MM.1S (cell line): ENCODE results near the gene SERPINA6.
"Not testable (repeated sequence)": the region's sequence is repeated elsewhere in the genome, so short reads cannot be mapped to it uniquely, and the experiment has no call there.

Source experiments
- DNase-seq: peaks from one replicate; pipeline ENCODE4 v3.0.0-alpha.2; 2015
- H2AFZ ChIP-seq: fragments of 300-600 bp; sonication (generic); 2 replicates; pipeline ENCODE4 v1.6.0; 2016; ENCODE audit warnings: antibody characterized with exemption, low read length
- H3F3A ChIP-seq: fragments of 300-600 bp; sonication (generic); 2 replicates; pipeline ENCODE4 v1.6.1; 2016; ENCODE audit warnings: mild to moderate bottlenecking, antibody characterized with exemption, low read length, moderate library complexity, mixed read lengths; ENCODE audit not compliant: insufficient read depth
- H3K27ac ChIP-seq: fragments of 300-600 bp; sonication (generic); 2 replicates; pipeline ENCODE4 v1.5.1; 2016; ENCODE audit warnings: mild to moderate bottlenecking, low read length
- H3K27me3 ChIP-seq: fragments of 300-600 bp; sonication (generic); replicated peaks from 2 replicates; pipeline ENCODE4 v1.6.0; 2016; ENCODE audit warnings: low read length; ENCODE audit not compliant: insufficient read depth
- H3K36me3 ChIP-seq: fragments of 300-600 bp; sonication (generic); replicated peaks from 2 replicates; pipeline ENCODE4 v1.6.1; 2016; ENCODE audit warnings: mild to moderate bottlenecking, low read length, mixed read lengths; ENCODE audit not compliant: insufficient read depth
- H3K4me1 ChIP-seq: fragments of 300-600 bp; sonication (generic); 2 replicates; pipeline ENCODE4 v1.6.1; 2016; ENCODE audit warnings: low read length, mixed read lengths
- H3K4me2 ChIP-seq: fragments of 300-600 bp; sonication (generic); 2 replicates; pipeline ENCODE4 v1.6.0; 2016; ENCODE audit warnings: low read depth, low read length
- H3K4me3 ChIP-seq: fragments of 300-600 bp; sonication (generic); 2 replicates; pipeline ENCODE4 v1.5.1; 2016; ENCODE audit warnings: low read length, mixed read lengths
- H3K79me2 ChIP-seq: fragments of 300-600 bp; sonication (generic); 2 replicates; pipeline ENCODE4 v1.6.1; 2016; ENCODE audit warnings: mixed run types, low read length, mixed read lengths
- H3K9ac ChIP-seq: fragments of 300-600 bp; sonication (generic); 2 replicates; pipeline ENCODE4 v1.6.1; 2016; ENCODE audit warnings: low read length, mixed read lengths
- H3K9me2 ChIP-seq: fragments of 300-600 bp; sonication (generic); replicated peaks from 2 replicates; pipeline ENCODE4 v1.6.1; 2016; ENCODE audit warnings: mild to moderate bottlenecking, low read length, mixed read lengths; ENCODE audit not compliant: insufficient read depth
- H3K9me3 ChIP-seq: fragments of 300-600 bp; sonication (generic); replicated peaks from 2 replicates; pipeline ENCODE4 v1.6.1; 2016; ENCODE audit warnings: mild to moderate bottlenecking, low read length, mixed read lengths; ENCODE audit not compliant: insufficient read depth
- H4K20me1 ChIP-seq: fragments of 300-600 bp; sonication (generic); 2 replicates; pipeline ENCODE4 v1.6.1; 2016; ENCODE audit warnings: mild to moderate bottlenecking, low read length, moderate library complexity, mixed read lengths; ENCODE audit not compliant: insufficient read depth
- CTCF ChIP-seq: fragments of 300-600 bp; sonication (generic); IDR thresholded peaks from 2 replicates; pipeline ENCODE4 v1.5.1; 2016; ENCODE audit warnings: antibody characterized with exemption, low read length, mixed read lengths
- EZH2 ChIP-seq: fragments of 300-600 bp; sonication (generic); optimal IDR thresholded peaks from 2 replicates; pipeline ENCODE3; 2017; ENCODE audit warnings: low read depth, mild to moderate bottlenecking, antibody characterized with exemption, low read length, mixed read lengths
- EZH2phosphoT487 ChIP-seq: fragments of 300-600 bp; sonication (generic); IDR thresholded peaks from 2 replicates; pipeline ENCODE4 v1.6.1; 2018; ENCODE audit warnings: antibody characterized with exemption, low read length

SERPINA6 gene

GRCh38 chr14:94267352-94267751, 55.8 kb downstream of the SERPINA6 start:
- H3K9ac ChIP-seq = no peak overlapping the region
- H3K9me3 ChIP-seq = no peaks in the 10 kb centered on the region
- no peak overlapping the region for H2AFZ ChIP-seq
- TF ChIP-seq EZH2 (no peak), EZH2phosphoT487 (no peak), CTCF (no peak)
- H3K4me2 ChIP-seq = no peak overlapping the region
- no peaks in the 10 kb centered on the region for H3K36me3 ChIP-seq
- no peak overlapping the region for H3K27ac ChIP-seq
- no peaks in the 10 kb centered on the region for H3K4me1 ChIP-seq
- H3K4me3 ChIP-seq = no peak overlapping the region
- no peaks in the 10 kb centered on the region for H3K27me3 ChIP-seq
- H3K79me2 ChIP-seq = no peaks in the 10 kb centered on the region
- no peak for DNase-seq
- no peaks in the 10 kb centered on the region for H4K20me1 ChIP-seq
- H3F3A ChIP-seq = no peaks in the 10 kb centered on the region
- no peaks in the 10 kb centered on the region for H3K9me2 ChIP-seq

GRCh38 chr14:94264195-94264594, 58.9 kb downstream of the SERPINA6 start:
- H3K9me2 ChIP-seq, H3K4me3 ChIP-seq, H3K4me1 ChIP-seq, H4K20me1 ChIP-seq, H2AFZ ChIP-seq, H3F3A ChIP-seq, H3K27ac ChIP-seq, H3K79me2 ChIP-seq, H3K27me3 ChIP-seq, H3K36me3 ChIP-seq, H3K4me2 ChIP-seq, DNase-seq, H3K9ac ChIP-seq, H3K9me3 ChIP-seq: not testable (repeated sequence)
